Activated naive CD4-positive, alpha-beta T cell treated with anti-CD3 and anti-CD28 coated beads, Interleukin-2, amount 50 U/mL, for 24 hours (primary cell): ENCODE data around the gene DENND1C.

ENCODE experiments used
- H3K27ac Mint-ChIP-seq: one replicate; pipeline ENCODE4 v1.8.0; 2021; ENCODE audit warnings: mild to moderate bottlenecking, mixed read lengths
- H3K27me3 Mint-ChIP-seq: one replicate; pipeline ENCODE4 v1.8.0; 2021; ENCODE audit warnings: mixed read lengths
- H3K36me3 Mint-ChIP-seq: one replicate; pipeline ENCODE4 v1.8.0; 2021; ENCODE audit warnings: mixed read lengths
- H3K4me1 Mint-ChIP-seq: one replicate; pipeline ENCODE4 v1.8.0; 2021; ENCODE audit warnings: mixed read lengths
- H3K4me3 Mint-ChIP-seq: one replicate; pipeline ENCODE4 v1.8.0; 2021; ENCODE audit warnings: mild to moderate bottlenecking, mixed read lengths
- H3K9me3 Mint-ChIP-seq: one replicate; pipeline ENCODE4 v1.8.0; 2021; ENCODE audit warnings: mixed read lengths

Gene DENND1C

DNA sequence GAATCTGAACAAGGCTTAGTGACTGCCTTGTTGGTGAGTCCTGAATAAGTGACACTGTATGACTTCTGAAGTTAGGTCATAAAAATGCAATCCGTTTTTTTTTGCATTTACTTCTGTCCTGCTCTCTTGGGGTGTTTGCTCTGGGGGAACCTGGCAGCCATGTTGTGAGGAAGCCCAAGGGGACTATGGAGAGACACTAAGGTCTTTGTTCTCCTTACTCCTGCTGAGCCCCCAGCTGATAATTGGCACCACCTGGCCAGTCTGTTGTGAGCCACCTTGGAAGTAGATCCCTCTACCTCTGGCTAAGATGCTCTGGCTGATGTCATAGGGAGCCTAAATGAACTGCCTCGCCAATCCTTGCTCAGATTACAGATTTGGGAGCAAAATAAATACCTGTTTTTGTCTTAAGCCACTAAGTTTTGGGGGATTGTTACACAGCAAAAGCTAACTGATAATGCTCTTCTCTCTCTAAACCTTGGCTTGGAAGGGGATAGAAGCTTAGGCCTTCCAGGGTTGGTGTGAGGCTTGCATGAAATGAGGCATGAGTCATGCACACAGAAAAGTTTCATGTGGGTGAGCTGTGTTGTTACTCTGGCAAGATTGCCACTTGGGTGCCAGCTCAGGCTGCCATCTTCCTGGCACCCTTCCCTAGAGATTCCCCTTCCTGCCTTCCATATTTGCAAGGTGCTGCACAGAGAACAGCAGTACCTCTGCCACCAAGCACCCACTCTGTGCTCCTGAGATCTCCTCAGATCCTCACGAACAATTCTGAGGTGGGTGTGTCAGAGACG lies 10.4 kb upstream of the DENND1C start:
- no peaks in the 10 kb centered on the region for H3K27me3 Mint-ChIP-seq
- no peak overlapping the region for H3K4me3 Mint-ChIP-seq
- H3K4me1 Mint-ChIP-seq: peaks cover 7% of the 10 kb centered on the region
- H3K9me3 Mint-ChIP-seq: no peaks in the 10 kb centered on the region
- H3K36me3 Mint-ChIP-seq: peaks cover 3% of the 10 kb centered on the region
- H3K27ac Mint-ChIP-seq: no peak overlapping the region

DNA sequence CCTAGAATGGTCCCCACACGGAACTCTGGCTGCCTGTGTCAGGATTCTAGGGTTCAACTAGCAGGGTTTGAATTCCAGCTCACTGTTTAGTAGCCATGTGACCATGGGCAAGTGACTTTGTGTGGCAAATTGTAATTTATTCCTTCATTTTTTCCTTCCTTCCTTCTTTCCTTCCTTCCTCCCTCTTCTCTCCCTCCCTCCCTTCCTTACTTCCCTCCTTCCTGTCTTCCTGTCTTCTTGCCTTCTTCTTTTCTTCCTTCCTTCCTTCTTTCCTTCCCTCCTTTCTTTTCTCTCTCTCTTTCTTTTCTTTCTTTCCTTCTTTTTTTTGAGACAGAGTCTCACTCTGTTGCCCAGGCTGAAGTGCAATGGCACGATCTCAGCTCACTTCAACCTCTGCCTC lies 8.5 kb upstream of the DENND1C start:
- Mint-ChIP-seq H3K27me3 (no peaks in the 10 kb centered on the region), H3K36me3 (peaks cover 3% of the 10 kb centered on the region), H3K4me1 (peaks cover 7% of the 10 kb centered on the region), H3K9me3 (no peaks in the 10 kb centered on the region), H3K27ac (no peak overlapping the region), H3K4me3 (peak overlapping the region; percentile 66)

DNA sequence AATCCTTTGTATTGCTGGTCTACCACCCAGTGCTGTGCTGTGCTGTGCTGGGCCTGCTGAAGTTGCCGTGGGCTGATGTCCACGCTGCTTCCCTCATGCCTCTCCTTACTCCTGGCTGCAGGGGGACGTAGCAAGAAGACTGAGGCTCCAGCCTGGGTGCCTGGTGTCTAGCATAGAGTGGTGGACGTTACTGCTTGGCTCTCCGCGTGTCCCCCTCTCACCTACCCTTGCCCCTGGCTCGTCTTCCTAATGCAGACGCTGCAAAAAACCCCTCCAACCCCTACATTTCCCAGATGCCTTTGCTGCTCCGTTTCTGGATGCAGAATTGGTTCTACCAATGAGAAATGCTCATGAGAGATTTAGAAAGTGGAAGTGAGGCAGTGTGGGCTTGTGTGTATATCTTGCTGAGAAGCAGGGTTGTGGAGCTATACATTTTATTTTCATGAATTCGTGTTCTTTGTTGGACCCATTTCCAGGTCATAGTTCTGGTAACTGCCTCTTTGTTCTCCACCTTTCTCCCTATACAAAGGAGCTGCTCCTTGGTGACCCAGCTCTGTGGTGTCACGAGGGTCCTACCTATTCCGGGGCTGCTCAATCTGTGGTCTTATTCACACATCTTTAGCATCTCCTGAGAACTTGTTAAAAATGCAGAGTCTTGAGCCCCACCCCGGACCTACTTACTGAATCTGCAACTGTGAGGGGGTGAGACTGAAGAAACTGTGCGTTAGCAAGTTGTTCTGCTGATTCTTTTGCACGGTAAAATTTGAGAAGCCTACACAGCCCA lies 7.9 kb upstream of the DENND1C start:
- Mint-ChIP-seq H3K4me3 (peak overlapping the region; percentile 57), H3K27me3 (no peaks in the 10 kb centered on the region), H3K9me3 (no peaks in the 10 kb centered on the region), H3K27ac (no peak overlapping the region), H3K36me3 (peaks cover 3% of the 10 kb centered on the region), H3K4me1 (peaks cover 7% of the 10 kb centered on the region)

DNA sequence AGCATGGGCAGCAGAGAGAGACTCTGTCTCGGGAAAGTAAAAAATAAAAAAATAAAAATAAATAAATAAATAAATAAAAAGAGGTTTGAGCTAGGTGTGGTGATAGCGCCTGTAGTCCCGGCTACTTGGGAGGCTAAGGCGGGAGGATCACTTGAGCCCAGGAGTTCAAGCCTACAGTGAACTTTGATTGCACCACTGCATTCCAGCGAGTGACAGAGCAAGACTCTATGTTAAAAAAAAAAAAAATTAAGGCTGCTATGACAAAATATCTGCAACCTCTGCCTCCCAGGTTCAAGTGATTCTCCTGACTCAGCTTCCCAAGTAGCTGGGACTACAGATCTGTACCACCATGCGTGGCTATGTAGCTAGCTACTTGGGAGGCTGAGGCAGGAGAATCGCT lies 3.2 kb upstream of the DENND1C start:
- Mint-ChIP-seq H3K4me3 (no peak overlapping the region), H3K4me1 (peaks cover 41% of the 10 kb centered on the region), H3K27me3 (no peaks in the 10 kb centered on the region), H3K27ac (no peak overlapping the region), H3K9me3 (no peaks in the 10 kb centered on the region), H3K36me3 (no peaks in the 10 kb centered on the region)

DNA sequence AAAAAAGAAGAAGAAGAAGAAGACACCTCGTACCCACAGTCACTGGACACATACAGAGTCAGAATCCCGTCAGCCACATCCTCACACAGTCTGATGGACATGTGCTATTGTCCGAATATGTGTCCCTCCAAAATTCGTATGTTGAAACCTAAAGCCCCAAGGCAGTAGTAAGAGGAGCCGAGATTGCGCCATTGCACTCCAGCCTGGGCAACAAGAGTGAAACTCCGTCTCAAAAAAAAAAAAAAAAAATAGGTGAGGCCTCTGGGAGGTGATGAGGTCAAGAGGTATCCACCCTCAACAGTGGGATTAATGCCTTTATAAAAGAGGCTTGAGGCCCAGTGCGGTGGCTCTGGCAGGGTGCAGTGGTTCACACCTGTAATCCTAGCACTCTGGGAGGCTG lies 2.6 kb upstream of the DENND1C start:
- no peaks in the 10 kb centered on the region for H3K36me3 Mint-ChIP-seq
- no peaks in the 10 kb centered on the region for H3K27me3 Mint-ChIP-seq
- H3K9me3 Mint-ChIP-seq: no peaks in the 10 kb centered on the region
- H3K4me3 Mint-ChIP-seq: no peak overlapping the region
- no peak overlapping the region for H3K27ac Mint-ChIP-seq
- H3K4me1 Mint-ChIP-seq: peaks cover 41% of the 10 kb centered on the region

DNA sequence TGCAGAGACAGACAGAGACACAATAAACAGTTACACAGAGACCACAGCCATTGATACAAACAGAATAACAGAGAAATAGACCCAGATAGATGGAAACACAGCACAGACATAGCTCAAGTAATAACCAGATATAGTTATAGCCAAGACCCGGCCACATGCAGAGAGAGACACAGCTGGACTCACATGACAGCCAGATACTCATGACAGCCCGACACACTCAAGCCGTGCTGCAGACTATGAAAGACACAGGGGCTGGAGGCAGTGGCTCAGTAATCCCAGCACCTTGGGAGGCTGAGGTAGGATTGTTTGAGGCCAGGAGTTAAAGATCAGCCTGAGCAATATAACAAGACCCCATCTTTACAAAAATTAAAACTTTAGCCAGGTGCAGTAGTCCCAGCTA lies 1.6 kb upstream of the DENND1C start:
- H3K4me1 Mint-ChIP-seq: peaks cover 41% of the 10 kb centered on the region
- H3K36me3 Mint-ChIP-seq: no peaks in the 10 kb centered on the region
- H3K27me3 Mint-ChIP-seq: no peaks in the 10 kb centered on the region
- no peaks in the 10 kb centered on the region for H3K9me3 Mint-ChIP-seq
- peak overlapping the region; percentile 6 for H3K27ac Mint-ChIP-seq
- H3K4me3 Mint-ChIP-seq: no peak overlapping the region

DNA sequence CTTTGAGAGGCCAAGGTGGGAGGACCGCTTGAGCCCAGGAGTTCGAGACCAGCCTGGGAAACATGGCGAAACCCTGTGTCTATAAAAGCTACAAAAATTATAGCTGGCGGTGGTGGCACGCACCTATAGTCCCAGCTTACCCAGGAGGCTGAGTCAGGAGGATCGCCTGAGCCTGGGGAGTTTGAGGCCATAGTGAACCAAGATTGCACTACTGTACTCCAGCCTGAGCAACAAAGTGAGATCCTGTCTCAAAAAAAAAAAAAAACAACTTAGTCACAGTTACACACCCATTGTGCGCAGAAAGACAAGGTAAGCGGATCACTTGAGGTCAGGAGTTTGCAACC lies 728 bp upstream of the DENND1C start:
- no peaks in the 10 kb centered on the region for H3K9me3 Mint-ChIP-seq
- peak overlapping the region; percentile 96 for H3K4me3 Mint-ChIP-seq
- no peaks in the 10 kb centered on the region for H3K27me3 Mint-ChIP-seq
- H3K27ac Mint-ChIP-seq: peak overlapping the region; percentile 92
- peaks cover 41% of the 10 kb centered on the region for H3K4me1 Mint-ChIP-seq
- no peaks in the 10 kb centered on the region for H3K36me3 Mint-ChIP-seq

DNA sequence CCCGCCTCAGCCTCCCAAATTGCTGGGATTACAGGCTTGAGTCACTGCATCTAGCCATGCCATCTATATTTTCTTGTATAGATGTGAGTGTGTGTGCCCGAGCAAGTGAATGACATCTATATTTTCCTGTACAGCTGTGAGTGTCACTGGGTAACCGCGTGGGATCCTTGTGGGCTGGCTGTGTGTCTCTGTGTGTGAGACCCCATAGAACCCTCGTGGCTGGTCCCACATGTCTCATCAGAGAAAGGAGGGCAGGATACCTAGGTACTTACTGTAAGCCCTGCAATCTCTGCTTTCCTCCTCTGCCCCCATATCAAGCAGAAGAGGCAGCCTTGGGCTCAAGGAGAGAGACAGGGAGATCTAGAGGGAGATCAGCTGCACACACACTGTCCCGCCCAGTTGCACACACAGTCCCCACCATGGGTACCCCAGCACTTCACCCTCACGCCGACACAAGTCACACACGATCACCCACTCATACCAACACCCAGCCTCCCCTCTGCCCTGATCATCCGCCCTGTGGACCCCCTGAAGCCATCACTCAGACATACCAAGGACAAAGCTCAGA lies 655 bp downstream of the DENND1C start:
- H3K36me3 Mint-ChIP-seq: no peaks in the 10 kb centered on the region
- H3K9me3 Mint-ChIP-seq: no peaks in the 10 kb centered on the region
- H3K4me3 Mint-ChIP-seq: peak overlapping the region; percentile 96
- peak overlapping the region; percentile 92 for H3K27ac Mint-ChIP-seq
- H3K4me1 Mint-ChIP-seq: peaks cover 41% of the 10 kb centered on the region
- H3K27me3 Mint-ChIP-seq: no peaks in the 10 kb centered on the region

DNA sequence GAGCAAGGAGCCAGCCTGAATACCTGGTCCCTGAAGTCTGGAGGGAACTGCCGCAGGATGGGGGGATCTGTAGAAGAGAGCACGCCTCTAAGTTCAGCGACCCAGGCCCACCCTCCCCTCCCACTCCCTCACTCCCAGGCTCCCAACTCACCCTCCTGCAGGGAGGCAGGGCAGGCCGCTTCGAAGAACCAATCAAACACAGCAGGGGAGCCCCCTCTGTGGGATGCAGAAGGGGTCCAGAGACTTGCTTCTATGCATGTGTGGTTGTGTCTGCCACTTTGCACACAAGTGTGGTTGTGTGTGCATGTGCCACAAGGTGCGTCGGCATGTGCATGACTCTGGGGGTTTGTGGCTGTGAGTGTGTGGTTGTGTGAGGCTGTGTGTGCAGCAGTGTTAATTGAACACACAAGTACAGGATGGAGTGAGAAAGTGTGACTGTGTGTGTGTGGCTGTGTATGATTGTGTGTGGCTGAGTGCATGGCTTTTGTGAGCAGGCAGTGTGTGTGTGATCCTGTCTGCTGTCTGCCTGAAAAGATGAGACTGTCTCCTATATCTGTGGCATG lies 1.7 kb downstream of the DENND1C start:
- Mint-ChIP-seq H3K4me3 (peak overlapping the region; percentile 96), H3K4me1 (peaks cover 41% of the 10 kb centered on the region)

DNA sequence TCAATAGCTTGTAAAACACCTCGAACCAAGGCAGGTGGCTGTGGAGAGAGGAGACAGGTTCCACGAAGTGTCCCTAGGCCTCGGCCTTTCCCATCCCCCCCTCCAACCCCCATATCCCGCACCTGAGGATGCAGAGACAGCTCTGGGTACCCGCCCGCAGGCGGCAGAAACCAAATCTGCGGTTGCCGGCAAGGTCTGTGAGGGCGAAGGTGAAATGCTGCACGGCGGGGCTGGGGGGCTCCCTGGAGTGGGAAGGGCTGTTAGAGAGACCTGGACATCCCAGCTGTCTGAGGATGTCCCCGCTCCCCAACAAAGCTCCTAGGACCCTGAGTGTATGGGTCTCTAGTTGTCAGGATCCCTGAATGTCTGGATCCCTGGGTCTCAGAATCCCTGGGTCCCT lies 2.8 kb downstream of the DENND1C start:
- no peak overlapping the region for H3K4me3 Mint-ChIP-seq
- H3K27me3 Mint-ChIP-seq: no peaks in the 10 kb centered on the region
- no peaks in the 10 kb centered on the region for H3K9me3 Mint-ChIP-seq
- H3K4me1 Mint-ChIP-seq: peaks cover 40% of the 10 kb centered on the region
- H3K36me3 Mint-ChIP-seq: no peaks in the 10 kb centered on the region
- H3K27ac Mint-ChIP-seq: no peak overlapping the region

More for the DNA sequence above, 1.7 kb downstream of the DENND1C start:
- H3K36me3 Mint-ChIP-seq: no peaks in the 10 kb centered on the region
- H3K27ac Mint-ChIP-seq: peak overlapping the region; percentile 92
- no peaks in the 10 kb centered on the region for H3K27me3 Mint-ChIP-seq
- no peaks in the 10 kb centered on the region for H3K9me3 Mint-ChIP-seq

DNA sequence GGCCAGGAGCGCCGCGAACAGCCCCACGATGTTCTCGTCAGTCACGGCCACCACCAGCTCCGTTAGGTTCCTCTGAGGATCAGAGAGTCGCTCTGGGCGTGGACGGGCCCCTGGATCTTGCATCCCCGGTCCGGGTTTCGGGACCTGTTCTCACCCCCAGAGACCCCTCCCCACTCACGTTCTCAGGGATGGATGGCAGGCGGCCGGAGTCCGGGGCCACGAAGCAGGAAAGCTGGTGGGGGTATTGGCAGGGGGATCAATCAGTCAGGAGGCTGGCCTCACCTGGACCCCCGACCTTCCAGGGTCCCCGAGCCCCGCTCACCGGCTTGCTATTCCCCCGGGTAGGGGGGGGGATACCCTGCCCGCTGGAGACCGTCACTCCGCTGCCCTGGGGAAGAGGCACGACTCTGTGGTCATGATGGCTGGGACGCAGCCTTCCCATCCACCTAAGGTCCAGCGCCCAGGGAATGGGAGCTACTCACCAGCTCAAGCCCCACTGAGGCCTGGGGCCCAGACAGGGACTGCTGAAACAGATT lies 4.6 kb downstream of the DENND1C start:
- Mint-ChIP-seq H3K4me1 (peaks cover 24% of the 10 kb centered on the region), H3K9me3 (no peaks in the 10 kb centered on the region), H3K27ac (no peak overlapping the region), H3K36me3 (no peaks in the 10 kb centered on the region), H3K4me3 (no peak overlapping the region), H3K27me3 (no peaks in the 10 kb centered on the region)

DNA sequence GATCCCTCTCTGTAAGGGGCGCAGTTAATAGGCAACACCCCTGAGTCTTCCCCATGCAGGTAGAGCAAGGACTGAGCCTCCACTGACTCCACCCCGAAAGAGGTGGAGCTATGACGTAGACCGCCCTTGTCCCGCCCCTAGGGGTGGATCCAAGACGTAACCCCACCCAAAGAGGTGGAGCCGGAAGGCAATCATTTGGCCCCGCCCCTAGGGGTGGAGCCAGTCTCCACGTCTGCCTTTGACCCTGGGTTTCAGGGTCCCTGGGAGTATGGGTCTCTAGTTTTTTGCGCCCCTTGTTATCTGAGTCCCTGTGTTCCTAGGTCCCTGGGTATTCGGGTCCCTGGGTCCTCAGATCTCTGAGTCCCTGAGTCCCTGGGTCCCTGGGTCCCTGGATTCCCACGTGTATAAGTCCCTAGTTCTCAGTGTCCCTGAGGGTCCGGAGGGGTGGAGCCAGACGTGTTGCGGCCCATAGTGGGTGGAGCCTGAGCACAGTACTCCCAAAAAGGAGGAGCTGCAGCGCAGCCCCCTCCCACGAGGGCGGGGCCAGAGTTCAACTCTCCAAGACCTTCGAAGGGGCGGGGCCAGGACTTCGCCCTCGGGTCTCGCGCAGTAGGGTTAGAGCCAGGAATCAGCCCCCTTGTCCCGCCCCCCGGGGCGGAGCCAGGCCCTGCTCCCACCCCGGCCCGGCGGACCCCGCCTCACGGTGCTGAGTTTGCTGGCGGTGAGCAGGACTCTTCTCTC lies 5.3 kb downstream of the DENND1C start:
- H3K4me3 Mint-ChIP-seq: no peak overlapping the region
- no peaks in the 10 kb centered on the region for H3K27me3 Mint-ChIP-seq
- H3K4me1 Mint-ChIP-seq: peaks cover 21% of the 10 kb centered on the region
- no peaks in the 10 kb centered on the region for H3K9me3 Mint-ChIP-seq
- no peak overlapping the region for H3K27ac Mint-ChIP-seq
- no peaks in the 10 kb centered on the region for H3K36me3 Mint-ChIP-seq

DNA sequence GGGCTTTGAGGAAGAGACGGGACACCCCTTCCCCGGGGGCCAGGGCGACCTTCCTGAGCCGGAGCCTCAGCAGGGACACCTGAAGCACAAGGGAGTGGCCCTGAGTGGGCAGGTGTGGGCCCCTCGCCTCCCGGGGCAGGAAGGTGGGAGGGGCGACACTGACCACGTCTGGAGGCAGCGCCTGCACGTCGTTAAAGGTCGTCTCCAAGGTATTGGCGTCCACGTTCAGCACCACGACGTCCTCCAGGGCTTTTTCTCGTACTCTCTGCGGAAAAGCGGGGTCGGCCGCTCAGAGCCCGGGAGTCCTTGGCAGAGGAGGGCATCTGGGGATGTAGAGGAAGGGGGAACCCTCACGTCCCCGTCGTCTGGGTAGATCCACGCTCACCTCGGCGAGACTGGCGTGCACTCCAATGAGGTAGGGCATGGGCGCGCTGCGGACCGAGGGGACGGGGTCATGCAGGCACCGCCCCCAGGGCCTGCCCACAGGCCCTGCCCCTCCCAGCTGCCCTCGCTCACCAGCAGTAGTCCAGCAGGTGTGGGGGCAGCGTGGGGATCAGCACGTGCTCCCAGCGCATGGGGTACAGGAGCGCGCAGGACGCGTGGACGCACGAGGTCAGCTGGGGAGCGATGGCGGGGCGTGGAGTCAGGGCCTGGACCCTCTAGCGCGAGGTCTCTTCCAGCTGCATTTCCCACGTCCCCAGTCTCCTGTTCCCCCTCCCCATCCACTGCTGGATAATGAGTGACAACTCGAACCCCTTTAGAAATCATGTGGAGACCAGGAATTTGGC lies 6.1 kb downstream of the DENND1C start:
- peaks cover 13% of the 10 kb centered on the region for H3K4me1 Mint-ChIP-seq
- H3K36me3 Mint-ChIP-seq: no peaks in the 10 kb centered on the region
- H3K27me3 Mint-ChIP-seq: no peaks in the 10 kb centered on the region
- H3K9me3 Mint-ChIP-seq: no peaks in the 10 kb centered on the region
- H3K27ac Mint-ChIP-seq: no peak overlapping the region
- H3K4me3 Mint-ChIP-seq: no peak overlapping the region

DNA sequence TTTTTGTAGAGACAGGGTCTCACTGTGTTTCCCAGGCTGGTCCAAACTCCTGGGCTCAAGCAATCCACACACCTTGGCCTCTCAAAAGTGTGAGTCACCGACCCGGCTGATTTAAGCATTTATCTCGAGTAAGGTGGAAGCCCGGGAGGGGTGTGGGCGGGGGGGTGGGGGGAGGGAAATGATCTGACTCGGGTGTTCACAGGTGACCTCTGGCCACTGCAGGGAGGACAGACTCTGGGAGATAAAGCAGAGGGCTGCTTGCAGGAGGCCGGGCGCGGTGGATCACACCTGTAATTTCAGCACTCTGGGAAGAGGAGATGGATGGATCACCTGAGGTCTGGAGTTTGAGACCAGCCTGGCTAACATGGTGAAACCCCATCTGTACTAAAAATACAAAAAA lies 7.9 kb downstream of the DENND1C start:
- Mint-ChIP-seq H3K9me3 (no peaks in the 10 kb centered on the region), H3K27me3 (no peaks in the 10 kb centered on the region), H3K4me3 (no peak overlapping the region), H3K36me3 (peaks cover 3% of the 10 kb centered on the region), H3K27ac (no peak overlapping the region), H3K4me1 (no peaks in the 10 kb centered on the region)
